NCI-H187 (cell line): ENCODE data around the gene DIS3L2.

Experiments used
- DNase-seq, 2 experiments: peaks; one replicate each; lab custom pipeline; 2025; lab: John Stamatoyannopoulos, UW

DIS3L2 gene

DNA sequence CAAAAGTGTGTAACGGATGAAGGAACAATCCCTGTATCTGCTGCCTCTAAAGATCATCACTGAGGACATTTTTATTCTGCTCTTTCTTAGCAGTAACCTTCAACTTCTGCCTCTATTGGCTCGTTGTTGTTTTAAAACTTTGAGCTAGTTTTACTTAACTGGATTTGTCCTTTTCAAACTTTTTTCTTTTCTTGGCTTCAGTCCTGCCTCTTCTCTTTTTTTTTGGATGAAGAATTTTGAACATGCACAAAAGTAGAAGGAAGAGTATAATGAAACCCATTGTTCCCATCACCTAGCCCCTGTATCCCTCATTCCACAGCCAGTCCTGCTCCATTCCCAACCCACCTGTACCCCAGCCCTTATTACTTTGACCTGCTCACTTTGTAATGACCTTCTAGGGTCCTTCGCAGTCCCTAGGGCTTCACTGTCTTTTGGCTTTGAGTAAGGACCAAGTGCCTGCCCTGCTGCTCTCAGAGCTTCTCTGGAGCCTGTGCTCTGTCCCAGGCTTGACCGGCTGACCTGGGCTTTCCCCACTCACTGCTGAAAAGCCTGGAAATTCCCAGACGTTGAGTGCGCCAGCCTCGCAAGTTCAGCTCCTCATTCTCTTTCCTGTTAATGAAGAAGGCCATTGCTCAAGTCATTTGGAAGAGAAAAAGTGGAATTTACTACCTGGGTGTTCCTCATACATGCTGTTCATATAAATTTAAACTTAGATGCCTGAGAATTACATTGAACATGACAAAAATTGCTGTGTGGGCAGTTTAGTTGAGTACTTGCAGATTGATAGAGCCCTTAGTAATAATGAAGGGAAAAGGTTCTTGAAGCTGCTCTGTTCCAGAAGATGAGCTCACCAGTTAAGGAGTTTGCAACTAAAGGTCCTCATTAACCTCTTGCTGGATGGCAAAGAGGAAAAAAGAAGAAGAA is 267.7 kb downstream of the DIS3L2 start:
- DNase-seq = no peak

- DNase-seq = no peak
Observed at GRCh38 chr2:232229911-232230310, 268.4 kb downstream of the DIS3L2 start.

DNA sequence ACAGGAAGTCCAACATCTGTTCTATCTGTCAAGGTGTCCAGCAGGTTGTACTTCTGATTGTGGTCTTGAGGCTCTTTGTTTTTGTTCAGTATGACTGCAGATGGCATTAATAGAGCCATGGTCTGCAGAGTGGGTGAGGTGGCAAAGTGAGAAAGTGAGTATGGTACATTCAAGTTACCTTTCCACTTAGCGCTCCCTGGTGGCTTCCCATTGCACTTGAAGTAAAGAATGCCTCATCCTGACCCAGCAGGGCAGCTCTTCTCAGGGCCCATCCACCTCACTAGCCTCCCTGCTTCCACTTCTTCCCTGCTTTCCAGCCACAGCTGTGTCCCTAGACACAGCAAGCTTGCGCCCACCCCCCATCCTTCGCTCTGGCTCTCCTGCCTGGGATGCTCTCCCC is 269.0 kb downstream of the DIS3L2 start:
- no peak for DNase-seq

- DNase-seq = no peak
Observed at GRCh38 chr2:232231554-232231953, 270.0 kb downstream of the DIS3L2 start.

GRCh38 chr2:232232915-232233314 is 271.4 kb downstream of the DIS3L2 start:
- no peak for DNase-seq

DNA sequence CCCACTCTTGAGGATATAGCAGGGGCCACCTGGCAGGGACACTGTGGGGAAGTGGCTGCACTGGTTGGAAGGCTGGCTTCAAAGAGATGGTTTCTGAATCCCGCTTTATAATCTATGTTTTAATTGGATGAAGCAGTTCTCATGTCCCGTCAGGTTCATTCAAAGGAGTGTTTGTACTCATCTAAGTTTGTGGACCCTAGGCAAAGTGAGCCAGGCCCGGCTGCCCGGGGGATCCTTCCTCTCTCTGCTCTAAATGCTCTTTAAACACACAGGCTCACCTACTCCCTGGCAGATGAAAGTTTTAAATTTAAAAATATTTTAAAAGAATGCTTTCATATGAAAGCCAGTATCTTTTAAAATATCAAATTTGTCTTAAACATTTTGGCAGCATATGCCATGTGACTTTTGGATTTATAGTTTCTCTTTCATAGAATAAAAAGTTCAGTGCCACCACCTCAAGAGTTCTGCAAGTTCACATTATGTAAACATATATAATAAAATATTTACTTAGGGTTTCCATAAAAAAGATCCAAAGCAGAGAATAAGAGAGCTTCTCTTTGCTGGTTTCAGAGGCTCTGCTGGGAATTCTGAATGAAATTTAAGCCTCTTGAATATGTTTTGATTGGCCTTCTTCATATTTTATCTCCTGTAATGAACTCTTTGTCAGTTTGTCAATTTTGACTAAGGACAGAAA is 273.6 kb downstream of the DIS3L2 start:
- no peak for DNase-seq

DNA sequence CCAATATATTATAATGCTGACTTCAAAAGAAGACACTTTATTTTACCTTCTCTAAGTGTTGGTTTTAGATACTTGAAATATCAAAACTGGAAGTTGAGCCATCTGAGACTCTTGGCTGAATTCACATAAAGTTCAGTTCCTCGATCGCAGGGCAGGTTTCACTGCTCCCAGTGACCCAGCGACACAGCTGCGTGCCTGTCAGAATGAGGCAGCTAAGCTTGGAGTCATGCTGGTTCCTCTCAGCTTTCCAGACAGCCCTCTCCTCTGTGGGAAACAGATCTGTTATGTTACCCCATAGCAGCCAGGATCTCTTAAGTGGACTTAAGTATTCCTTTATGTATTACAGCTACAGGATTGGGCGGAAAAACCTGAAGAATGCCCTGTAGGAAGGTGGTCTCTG is 274.2 kb downstream of the DIS3L2 start:
- DNase-seq = no peak

- DNase-seq = no peak
Observed at GRCh38 chr2:232236200-232236599, 274.7 kb downstream of the DIS3L2 start.

DNA sequence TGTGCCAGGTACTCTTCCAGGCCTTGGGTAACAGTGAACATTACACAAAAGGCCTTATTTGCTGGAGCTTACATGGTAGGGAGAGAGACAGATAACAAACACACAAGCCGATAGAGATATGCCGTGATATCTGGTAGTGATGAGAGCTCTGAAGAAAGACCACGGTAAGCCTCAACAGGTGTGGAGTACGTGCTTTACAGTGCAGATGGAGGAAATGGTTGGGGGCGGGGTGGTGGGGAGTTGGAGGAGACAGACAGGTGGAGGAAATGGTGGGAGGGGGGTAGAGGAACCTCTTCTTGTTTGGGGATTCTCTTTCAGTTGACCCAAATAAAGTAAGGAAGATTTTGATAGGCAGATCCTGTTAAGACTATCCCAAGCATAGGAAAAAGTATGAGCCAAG is 276.0 kb downstream of the DIS3L2 start:
- DNase-seq = no peak

GRCh38 chr2:232238108-232238507 is 276.6 kb downstream of the DIS3L2 start:
- DNase-seq = no peak

DNA sequence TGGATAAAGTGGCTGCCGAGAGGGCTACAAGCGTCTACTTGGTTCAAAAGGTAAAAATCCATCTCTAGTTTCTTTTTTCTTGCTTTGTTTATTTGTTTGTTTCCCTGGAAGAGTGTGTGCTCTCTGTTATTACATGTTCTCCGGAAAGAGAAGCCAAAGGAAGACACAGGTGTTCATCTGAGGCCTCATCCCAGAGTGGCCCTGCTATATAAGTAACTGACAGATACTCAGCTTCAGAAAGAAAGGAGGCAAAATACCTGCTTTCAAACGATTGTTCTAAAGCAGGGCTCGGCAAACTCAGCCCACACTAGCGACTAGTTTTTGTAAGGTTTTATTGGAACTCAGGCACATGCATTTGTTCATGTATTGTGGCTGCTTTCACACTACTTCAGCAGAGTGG is 277.1 kb downstream of the DIS3L2 start:
- no peak for DNase-seq

GRCh38 chr2:232239951-232240681 is 278.6 kb downstream of the DIS3L2 start:
- DNase-seq = no peak

GRCh38 chr2:232240906-232241305 is 279.4 kb downstream of the DIS3L2 start:
- no peak for DNase-seq

DNA sequence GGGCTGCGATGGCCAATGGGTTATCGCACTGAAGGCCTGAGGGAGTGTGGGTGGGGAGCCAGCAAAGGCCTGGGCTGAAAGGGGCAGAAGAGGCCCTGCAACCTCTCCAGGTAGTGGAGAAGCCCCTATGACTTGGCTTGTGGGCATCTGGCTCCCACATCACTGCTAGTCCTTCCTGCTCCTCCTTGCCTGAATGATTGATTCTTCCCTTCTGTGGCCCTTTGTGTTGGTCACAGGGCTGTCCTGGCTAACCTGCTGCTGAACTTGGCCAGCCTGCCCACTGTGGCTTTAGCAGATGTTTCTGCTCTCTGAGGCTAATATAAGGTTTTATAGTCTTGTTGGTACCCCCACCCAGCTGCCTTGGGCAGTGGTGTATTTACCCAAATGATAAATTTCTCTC is 280.8 kb downstream of the DIS3L2 start:
- no peak for DNase-seq

GRCh38 chr2:232245111-232245510 is 283.6 kb downstream of the DIS3L2 start:
- DNase-seq = no peak

DNA sequence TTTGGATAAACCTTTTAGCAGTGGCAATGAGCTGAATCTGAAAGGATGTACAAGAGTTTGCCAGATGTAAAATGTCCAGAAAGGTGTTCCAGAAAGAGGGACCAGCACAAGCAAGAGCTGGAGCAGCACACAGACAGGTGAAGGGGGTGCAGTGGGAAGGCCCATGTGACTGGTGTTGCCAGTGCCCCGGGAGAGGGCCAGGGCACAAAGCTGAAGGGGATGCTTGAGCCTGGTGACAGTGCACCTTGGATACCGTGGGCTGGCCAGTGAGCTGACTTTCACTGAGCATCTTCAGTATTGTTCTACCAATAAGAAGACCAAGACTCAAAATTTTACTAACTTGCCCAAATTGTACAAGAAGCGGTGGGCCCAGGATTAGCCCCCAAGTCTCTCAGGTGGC is 284.7 kb downstream of the DIS3L2 start:
- no peak for DNase-seq

DNA sequence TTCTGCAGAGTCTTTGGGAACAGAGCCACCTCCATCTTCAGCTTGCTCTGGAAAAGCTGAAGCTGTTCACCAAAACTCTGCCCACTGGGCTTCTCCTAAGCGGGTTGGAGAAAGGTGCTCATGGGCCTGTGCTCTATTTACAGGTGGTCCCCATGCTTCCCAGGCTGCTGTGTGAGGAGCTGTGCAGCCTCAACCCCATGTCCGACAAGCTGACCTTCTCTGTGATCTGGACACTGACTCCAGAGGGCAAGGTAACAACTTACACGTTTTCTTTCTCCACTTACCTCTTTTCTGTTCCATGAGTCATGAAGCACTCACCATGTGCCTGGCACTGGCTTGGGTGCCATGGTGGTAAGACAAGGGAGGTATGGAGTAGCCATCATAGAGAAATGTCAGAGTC is 287.6 kb downstream of the DIS3L2 start:
- DNase-seq = no peak

DNA sequence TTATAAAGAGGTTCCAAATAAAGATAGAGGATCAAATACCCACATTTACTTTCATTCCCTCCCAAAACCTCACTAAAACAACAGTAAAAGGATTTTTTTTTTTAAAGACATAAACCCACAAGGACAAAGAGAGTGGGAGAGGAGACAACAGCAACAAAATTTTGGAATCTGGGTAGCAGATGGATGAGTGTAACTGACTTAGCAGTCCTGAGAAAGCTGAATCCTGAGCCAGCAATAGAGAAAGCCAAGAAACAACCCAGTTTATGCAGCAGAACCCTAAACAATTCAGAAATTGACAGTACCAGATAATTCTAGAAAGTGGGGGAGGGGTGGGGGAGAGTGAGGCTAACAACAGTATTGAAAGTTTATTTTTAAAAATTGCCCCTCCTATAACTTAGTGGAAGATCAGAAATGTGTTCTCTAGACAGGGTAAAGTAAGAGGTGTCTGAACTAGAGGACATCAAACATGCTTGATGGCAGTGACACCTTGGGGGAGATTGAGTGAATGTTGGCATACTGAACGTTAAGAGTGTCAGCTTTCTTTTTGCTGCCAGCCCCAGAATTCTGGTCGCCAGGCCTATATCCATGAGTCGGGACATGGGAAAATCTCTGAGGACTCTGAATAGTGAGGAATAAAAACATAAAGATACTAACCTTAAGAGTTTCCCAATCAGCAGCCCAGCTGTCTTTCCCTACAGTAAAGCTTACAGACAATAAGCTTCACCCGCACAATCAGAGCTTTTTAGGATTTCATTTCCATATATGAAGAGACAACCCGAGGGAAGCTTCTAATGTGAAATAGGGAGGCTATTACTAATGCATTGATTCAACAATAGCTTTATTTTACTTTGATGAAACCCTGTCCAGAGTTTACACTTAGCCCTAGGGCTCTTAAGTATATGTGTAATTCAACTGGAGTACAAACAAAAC is 289.0 kb downstream of the DIS3L2 start:
- DNase-seq = no peak

GRCh38 chr2:232255033-232255432 is 293.5 kb downstream of the DIS3L2 start:
- no peak for DNase-seq

DNA sequence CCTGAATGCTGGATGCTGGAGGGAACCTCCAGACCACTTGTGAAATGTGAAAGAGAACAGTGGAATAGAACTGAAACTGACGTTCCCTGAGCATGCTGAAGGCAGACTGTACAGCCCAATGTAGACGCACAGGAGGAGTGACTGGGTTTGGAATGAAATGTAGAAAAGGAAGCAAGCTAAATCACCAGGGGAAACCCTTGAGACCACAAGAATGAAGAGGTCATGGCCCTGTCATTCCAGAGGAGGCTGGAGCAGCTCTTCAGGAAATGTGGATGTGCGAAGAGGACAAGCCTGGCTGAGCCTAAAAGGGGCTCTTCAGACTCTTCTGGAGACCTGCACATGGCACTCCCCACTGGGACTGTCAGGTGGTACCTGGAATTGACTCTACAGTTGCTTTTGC is 298.6 kb downstream of the DIS3L2 start:
- DNase-seq = no peak

DNA sequence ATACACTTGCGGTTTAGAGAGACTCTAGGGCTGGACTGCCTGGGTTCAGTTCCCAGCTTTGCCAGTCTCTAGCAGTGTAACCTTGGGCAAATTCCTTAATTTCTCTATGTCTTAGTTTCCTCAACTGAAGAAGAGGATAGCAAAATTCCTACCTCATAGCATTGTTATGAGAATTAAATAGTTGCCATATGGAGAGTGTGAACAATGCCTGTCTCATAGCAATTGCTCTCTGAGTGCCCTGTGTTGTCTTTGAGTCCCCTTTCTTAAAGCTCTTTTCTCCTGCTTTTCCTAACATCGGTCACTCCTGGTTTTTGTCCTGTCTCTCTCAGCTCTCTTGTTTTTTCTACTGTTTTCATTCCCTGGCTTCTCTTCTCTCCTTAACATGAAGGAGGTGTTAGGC is 300.3 kb downstream of the DIS3L2 start:
- DNase-seq = no peak

- no peak for DNase-seq
Observed at GRCh38 chr2:232263295-232263694, 301.8 kb downstream of the DIS3L2 start.
